ENCODE data around the gene GLRA1. TPM values are rescaled to one million over a fixed set of nuclear protein-coding genes. Genes with fewer than 3 reads are reported as not detected.

Gene GLRA1
- total RNA-seq, 1 donor from 2014 or later, result not detected

Small RNA genes lying within 50 kb of the gene (small RNA-seq; reads per million reads assigned to genes)
- gene RNA5SP198 (ENCODE audit: low replicate concordance), result not detected

Other genes with a start within 250 kb of the GLRA1 start
- gene SPARC, start 237.9 kb downstream of the GLRA1 start, total RNA-seq, result 3,092 TPM
- 52.1 TPM for gene ATOX1, start 166.2 kb downstream of the GLRA1 start, total RNA-seq
- 103 TPM for gene G3BP1, start 152.9 kb downstream of the GLRA1 start, total RNA-seq